EH (cell line): ENCODE results near the gene IL1R2.

Source experiments
- DNase-seq: peaks from one replicate; pipeline ENCODE4 v3.0.0-alpha.2; 2015; ENCODE audit warnings: low read depth

Gene IL1R2

GRCh38 chr2:102022884-102023539, 31.3 kb downstream of the IL1R2 start:
- DNase-seq: no peak

- no peak for DNase-seq
Observed at GRCh38 chr2:102024410-102024809, 32.6 kb downstream of the IL1R2 start.

- peak; percentile 76 for DNase-seq
Observed at GRCh38 chr2:102025016-102025501, 33.3 kb downstream of the IL1R2 start.

DNA sequence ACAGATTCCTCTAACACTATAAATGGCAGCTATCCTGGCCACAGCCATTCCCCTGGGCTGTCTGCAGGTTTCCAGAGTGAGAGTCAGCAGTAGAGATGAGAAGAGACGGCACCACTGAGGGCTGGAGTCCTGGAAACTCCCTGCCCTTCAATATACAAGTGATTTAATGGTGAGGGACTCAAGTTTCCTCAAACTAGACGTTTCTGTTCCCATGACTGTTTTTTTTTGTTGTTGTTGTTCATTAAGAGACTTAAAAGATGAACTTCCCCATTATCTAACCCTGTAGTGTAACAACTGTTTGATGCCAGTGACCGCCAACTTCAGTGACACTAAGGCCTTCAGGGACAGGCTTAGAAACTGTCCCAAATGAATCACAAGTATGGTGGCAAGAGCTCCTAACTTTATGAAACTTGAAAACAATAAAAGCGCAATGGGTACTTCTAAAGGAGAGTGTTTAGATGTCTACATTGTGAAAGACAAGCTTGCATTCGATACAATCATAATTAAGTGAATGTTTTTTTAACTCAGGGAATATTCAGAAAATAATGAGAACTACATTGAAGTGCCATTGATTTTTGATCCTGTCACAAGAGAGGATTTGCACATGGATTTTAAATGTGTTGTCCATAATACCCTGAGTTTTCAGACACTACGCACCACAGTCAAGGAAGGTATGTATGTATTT, 34.0 kb downstream of the IL1R2 start:
- DNase-seq: no peak

DNA sequence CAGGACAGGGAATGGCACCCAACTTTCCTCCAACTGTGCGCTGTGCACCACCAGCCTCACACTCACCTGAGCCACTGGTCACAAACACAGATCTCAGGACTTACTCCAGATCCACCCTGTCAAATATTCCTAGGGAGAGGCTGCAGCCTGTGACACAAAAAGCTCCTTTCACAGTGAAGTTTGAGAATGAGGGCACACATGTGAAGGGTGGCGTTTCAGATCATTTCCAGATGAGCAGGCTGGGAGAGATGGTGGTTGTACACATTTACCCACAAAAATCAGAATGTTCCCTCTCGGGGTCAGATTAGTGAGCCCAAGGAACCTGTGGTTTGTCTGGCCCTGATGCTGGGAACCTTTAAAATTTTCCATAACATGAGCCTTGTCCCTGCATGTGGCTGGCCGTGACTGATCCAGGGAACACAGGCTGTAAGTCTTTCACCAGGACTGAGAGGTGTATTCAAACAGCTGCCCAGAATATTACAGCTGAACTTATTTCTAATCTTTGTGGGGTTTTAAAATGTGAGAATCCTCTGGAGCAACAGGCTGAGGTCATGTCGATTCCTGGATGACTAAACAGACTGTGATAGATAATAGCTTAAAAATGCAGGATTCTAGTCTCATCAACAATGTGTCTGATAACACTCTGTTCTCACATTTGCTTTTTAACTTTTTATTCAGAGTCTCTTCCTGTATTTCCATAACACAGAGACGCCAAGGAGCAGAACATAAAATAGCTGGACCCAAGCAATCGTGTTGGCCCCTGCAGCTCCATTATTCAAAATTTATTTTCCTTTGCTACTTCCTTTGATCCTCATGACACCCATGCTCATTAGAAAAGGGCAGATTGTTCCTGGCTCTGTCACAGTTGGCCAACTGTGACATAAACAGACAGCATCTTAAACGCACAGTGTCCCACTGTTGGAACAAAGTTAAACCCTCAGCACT, 35.5 kb downstream of the IL1R2 start:
- peak; percentile 89 for DNase-seq

GRCh38 chr2:102028470-102028869, 36.7 kb downstream of the IL1R2 start:
- DNase-seq: no peak

- DNase-seq: peak; percentile 21
Observed at GRCh38 chr2:102029405-102029804, 37.6 kb downstream of the IL1R2 start.

- no peak for DNase-seq
Observed at GRCh38 chr2:102029952-102030351, 38.2 kb downstream of the IL1R2 start.

DNA sequence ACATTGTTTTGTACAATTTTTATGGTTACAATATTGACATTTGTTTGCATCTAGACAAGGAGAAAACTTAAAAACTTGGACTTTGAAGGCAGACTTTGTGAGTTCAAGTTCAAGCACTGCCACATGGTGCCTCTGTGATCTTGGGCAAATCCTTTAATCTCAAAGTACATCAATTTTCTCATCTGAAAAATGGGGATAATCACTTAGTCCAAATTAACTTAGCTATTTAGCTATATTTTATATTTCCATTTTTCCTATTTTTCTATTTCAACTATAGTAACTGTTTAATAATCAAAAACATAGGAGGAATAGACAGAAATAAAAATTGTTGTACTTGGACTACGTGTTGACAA, 38.7 kb downstream of the IL1R2 start:
- no peak for DNase-seq

- no peak for DNase-seq
Observed at GRCh38 chr2:102030855-102031527, 39.2 kb downstream of the IL1R2 start.

DNA sequence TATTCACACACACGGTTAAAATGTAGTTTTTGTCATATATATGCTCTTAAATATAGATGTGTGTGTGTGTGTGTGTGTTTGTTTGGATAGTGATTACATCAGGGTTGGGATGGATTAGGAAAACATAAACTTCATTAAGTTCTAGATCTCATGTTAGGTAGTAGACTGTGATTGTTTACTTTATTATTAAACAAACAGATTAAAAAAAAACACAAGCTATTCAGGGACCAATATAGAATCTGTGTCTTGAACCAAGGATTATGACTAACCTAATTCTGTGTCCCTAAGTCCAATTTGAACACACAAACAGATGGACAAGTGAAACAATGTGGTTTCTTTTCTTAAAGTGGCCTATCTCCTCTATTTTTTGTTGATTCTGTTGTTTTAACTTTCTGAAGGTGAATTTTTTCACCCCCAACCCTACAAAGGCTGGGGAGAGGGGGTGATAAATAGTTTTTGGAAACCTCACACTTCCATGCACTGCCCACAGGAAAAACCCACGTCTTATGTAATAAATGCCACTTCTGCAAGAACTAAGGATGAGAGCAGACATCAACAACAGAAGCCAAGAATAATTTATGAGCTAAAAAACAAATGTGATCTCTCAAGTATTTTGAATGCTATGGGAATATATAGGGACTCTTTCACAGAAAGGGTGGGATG, 40.7 kb downstream of the IL1R2 start:
- DNase-seq: no peak

DNA sequence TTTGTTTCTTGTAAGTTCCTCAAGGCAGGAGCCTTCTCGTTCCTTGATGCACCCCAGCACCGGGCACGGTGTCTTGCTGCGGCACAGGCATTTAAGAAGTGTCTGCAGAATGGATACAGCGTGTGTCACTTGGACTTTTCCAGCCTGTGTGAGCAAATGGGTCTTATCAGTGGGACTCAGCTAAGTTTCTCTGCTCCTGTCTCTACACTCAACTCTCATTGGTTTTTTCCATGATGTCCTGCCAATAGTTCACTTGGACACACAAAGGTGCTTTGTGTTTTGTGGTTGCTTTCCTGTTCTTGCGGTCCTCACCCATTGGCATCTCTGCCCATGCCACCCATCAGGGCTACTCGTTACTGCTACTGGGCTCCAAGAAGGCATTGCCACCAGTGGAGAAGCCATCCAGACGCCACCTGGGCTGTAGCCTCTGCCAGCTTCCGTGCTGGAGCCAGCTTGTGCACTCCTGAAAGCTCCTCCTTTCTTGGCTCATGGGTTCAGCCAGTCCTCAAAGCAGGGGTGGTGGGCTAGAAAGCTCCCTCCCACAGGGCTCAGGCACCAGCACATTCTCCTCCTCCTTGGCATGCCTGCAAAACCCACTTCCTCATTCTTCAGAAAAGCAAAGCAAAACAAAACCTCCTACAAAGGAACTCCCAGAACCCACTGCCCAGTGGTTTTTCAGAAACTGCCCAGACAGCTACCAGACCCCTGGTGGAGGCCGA, 41.4 kb downstream of the IL1R2 start:
- DNase-seq: peak; percentile 91

- DNase-seq: no peak
Observed at GRCh38 chr2:102033750-102034682, 42.3 kb downstream of the IL1R2 start.

GRCh38 chr2:102034683-102035548, 43.2 kb downstream of the IL1R2 start:
- no peak for DNase-seq

DNA sequence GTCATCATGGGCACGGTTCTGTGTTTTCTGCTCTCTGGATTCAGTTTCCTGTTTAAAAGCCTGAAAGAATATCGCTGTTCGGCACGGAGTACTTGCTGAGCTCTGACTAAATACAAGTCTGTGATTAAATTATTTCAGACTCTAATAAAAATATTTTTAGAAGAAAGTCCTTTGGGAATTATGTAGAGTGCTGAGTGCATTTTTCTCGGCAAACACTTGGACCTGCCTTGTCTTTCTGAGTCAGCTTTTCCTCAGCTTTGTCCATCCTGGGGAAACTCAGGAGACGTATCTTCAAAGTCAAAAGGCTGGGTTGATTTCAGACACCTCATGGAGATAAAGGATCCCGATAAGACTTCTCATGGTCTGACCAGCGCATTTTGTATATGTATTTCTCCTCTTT, 45.9 kb downstream of the IL1R2 start:
- DNase-seq: peak; percentile 82

GRCh38 chr2:102040229-102040628, 48.5 kb downstream of the IL1R2 start:
- DNase-seq: peak; percentile 56

DNA sequence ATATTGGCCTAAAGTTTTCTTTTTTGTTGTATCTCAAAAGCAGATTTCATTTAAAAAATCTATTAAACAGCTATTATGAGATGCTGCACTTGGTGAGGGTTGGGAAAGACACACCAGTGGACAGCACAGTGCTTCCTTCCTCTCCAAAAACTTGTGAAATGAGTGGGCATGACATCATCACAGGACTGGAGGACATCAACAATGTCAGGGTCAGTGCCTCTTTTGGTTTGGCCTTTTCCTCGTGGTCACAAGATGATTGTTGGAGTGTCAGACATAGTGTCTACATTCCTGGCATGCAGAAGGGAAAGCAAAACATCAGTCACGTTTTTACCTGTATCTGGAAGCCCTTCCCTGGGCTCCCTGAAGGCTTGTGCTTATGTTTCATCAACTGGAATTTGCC, 49.6 kb downstream of the IL1R2 start:
- DNase-seq: peak; percentile 73

DNA sequence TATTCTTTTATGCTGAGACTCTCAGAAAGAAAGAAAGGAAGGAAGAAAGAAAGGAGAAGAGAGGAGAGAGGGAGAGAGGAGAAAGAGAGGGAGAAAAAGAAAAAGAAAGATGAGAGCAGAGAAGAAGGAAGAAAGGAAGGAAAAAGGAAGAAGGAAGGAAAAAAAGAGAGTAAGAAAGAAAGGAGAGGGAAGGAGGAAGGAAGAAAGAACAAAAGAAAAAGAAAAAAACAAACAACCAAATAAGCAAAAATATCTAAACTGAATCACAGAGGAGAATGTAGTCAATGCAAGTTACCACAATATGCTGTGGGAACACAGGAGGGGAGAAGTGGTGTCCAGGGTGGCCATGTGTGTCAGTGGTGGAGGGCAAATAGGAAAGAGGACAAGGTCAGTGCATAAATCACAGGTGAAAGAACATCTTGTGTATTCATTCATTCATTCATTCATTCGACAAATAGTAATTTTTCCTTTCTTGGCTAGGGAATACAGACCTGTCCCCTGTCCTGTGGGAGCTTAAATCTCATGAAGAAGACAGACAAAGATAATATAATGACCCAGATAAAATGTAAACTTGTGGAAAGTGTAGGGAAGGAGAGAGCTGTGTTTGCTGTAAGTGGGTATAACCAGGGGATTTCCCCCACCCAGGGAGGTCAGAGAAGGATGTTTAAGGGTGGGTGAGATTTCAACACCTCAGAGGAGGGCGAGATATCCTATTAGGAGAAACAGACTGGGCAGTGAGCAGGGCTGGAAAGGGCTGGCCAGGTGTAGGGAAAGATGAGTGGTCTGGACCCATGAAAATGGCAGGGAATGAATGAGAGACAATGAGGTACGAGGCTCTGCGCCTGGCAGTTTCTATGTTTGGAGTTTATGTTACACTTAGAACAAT, 50.7 kb downstream of the IL1R2 start:
- DNase-seq: no peak
